ENCODE results near the gene BRAF.
"Not testable (repeated sequence)": the region's sequence is repeated elsewhere in the genome, so short reads cannot be mapped to it uniquely, and the experiment has no call there.

The BRAF gene

DNA sequence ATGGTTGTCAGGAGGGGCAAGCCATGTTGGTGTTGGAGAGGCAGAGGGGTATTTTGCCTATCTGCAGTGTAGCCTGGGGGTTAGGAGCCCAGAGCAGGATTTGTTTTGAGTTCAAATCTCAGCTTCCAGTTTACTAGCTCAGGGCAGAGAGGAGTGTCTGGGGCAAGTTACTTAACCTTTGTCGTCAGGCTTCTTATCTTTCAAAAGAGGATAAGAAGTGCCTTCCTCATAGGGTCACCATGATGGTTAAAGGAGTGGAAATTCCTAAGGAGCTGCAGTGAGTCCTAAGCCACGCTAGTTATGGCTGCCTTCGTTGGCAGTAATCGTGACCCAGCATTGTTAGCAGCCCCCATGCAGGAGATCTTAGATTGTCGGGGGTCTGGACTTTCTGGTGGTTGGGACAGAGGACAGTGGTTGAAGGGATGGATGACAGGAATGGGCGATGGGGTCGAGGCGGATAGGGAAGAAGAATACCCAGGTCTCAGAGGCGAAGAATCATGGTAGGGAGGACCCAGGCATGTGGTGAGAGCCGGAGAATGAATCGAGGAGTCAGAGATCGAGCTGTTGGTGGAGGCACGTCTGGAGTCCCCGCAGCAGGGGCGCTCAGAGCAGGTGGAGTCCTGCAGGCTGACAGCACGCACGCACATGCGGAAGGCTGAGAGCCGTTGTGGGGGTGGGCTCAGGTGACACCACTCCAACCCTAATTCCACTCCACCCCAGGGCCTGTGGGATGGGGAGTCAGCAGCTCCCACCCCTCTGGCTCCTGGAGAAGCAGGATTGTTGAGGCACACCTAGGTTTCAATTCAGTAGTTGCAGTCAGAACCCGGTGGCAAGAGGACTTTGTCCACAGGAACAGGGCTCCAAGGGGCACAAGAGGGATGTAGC is 240.4 kb downstream of the BRAF start:
- DNase-seq (ENCODE audit: low read depth in 4 of 4, low spot score in 1 of 4): no peak

DNA sequence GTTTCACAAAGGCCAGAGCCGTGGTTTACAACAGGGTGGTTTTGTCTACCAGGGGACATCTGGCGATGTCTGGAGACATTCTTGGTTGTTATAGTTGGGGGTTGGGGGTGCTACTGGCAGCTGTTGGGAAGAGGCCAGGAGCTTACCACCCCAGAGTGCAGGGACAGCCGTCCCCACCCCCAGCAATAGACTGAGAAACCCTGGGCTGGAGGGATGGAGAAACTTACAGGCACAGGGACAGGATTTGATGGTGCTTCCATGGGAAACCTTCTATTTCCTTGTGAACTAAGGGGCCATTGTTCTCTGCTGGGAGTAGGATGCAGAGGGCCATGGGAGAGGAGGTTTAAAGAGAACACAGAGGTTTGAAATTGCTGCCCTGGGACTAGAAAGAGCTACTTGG is 241.1 kb downstream of the BRAF start:
- no peak for DNase-seq (ENCODE audit: low read depth in 4 of 4, low spot score in 1 of 4)

DNA sequence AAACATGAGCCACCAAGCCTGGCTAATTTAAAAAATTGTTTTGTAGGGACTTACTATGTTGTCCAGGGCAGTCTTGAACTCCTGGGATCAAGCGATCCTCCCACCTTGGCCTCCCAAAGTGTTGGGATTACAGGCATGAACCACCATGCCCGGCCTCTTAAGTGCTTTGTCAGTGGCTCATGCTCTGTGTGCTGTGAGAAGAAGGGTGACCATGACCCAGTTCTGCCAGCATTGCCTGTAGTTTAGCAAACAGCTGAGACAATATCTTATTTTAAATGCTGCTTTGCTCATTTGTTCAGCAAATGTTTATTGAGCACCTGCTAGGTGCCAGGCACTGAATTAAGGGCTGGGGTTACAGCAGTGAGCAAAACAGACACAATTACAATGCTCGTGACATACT is 243.0 kb downstream of the BRAF start:
- DNase-seq (ENCODE audit: low read depth in 4 of 4, low spot score in 1 of 4): no peak

DNA sequence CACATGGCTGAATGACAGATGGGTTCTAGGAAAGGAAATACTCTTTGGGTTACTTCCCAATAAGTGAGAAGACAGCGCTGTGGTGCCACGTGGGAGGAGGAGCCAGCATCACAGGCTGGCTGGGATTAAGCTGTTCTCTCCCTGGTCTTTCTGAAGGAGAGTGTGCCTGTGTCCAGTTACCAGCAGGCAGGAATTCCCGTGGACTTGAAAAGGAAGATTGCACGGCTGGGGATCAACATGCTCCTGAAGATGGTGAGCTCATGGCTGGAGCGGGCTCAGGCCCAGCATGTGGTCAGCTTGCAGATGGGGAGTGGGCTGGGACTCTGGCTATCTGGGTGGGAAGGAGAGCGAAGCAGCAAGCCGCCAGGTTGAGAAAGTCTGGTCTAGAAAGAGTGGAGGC is 243.8 kb downstream of the BRAF start:
- DNase-seq (ENCODE audit: low read depth in 4 of 4, low spot score in 1 of 4): no peak

DNA sequence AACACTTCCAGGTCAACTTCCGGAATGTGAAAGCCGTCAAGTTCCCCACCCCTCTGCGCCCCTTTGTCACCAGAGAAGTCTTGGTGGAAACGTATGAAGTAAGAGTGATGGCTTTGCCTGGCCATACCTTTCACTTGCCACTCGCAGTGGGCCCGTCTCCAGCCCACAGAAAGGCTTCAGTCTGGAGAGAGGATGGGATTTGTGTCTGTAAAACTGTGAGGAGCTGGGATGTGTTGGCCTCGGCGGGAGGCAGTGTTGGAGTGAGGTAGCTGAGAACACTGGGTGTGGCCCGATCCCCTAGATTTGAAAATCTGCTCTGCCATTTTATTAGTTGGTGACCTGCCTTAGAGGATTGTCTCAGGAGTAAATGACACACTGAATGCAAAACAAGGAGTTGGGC is 245.5 kb downstream of the BRAF start:
- no peak for DNase-seq (ENCODE audit: low read depth in 4 of 4, low spot score in 1 of 4)

DNA sequence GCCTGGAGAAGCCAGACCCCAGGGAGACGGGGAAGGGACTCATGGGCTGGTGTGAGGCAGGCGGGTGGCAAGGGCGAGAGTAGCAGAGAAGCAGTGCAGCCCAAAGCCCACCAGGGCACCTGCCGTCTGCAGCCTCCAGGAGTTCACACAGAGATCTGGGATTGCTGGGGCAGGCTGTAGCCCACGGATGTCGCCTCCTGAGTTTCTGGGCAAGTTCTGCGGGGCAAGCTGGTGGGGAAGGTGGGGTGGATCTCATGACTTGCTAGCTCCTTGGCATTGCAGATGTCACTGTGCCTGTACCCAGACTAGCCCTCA is 246.0 kb downstream of the BRAF start:
- DNase-seq (ENCODE audit: low read depth in 4 of 4, low spot score in 1 of 4): no peak

DNA sequence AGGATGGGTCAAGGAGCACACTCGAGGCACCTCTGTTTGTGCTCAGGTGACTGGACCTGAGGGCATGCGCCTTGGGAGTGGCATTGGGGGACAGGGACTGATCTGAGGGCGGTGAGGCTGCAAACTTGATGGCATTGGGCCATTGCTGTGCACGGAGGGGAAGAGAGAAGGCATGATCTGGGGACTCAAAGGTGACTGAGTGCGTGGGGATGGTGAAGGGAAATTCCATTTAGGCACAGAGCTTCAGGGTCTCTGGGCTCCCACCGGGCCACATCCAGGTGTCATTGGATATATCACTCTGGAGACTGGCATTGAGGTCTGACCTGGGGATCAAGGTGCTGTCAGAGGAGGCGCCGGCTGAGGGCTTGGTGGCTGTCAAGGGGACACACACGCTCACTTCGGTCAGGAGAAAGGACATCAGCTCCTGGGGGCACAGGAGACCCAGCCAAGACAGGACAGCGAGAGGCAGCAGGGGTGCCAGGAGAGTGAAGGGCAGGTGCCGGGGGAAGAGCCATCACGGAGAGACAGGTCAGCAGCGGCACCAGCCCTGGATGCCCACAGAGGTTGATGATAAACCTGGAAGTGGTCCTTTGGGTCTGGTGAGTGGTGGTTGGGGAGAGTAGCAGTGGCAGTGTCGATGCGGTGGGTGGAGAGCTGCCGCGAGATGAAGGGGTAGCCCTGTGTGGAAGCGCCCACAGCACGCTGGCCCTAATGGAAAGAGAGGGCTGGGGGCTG is 246.5 kb downstream of the BRAF start:
- no peak for DNase-seq (ENCODE audit: low read depth in 4 of 4, low spot score in 1 of 4)

DNA sequence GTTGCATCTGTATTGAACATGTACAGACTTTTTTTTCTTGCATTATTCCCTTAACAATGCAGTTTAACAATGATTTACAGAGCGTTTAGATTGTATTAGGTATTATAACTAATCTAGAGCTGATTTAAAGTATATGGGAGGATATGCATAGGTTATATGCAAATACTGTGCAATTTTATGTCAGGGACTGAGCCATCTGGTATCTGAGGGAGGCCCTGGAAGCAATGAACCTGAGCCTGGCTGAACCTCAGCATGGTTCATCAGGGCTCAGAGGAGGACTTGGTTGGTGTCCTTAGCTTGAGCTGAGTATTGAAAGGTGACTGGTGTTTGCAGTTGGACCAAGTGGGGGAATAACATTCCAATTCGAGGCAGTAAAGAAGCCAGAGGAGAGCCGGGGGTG is 247.2 kb downstream of the BRAF start:
- no peak for DNase-seq (ENCODE audit: low read depth in 4 of 4, low spot score in 1 of 4)

DNA sequence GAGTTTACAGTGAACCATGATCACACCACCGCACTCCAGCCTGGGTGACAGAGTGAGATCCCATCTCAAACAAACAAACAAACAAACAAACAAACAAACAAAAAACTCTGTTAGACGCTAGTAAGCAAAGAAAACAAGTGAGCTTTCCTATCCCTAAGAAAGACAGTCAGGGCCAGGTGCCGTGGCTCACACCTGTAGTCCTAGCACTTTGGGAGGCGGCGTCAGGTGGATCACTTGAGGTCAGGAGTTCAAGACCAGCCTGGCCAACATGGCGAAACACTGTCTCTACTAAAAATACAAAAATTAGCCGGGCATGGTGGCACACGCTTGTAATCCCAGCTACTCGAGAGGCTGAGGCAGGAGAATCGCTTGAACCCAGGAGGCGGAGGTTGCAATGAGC is 247.8 kb downstream of the BRAF start:
- not testable (repeated sequence) for DNase-seq (ENCODE audit: low read depth in 4 of 4, low spot score in 1 of 4)

DNA sequence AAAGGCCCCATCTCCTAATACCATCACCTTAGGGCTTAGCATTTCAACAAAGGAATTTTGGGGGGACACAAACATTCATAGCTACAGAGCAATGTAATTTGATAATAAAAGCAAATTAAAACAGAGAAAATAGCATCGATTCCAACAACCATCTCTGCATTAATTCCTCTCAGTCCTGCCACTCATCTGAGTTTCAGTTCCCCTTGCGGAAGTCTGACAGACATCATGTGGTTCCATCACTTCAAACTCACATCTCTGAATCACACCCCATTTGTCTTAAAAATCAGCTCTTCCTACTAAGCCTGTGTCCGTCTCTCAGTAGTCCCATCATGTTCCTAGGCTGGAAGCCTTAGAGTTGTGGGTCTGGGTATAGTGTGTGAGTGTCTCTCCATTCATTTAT is 248.4 kb downstream of the BRAF start:
- DNase-seq (ENCODE audit: low read depth in 4 of 4, low spot score in 1 of 4): no peak

DNA sequence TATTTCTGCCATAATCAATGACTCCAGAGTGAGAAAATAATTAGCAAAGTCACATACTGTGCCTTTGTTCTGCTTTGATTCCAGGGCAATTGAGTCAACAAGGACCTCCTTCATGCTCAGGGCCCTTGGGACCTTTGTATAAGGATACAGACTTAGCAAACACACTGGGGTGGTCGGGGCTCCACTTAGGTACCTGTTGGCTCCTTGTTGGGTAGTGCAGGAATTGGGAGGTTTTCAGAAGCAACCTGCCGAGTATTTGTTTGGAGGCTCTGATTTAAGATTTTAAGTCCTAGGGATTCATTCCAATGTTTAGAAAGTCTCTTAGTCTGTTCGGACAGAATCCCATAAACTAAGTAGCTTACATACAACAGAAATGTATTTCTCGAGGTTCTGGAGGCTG is 249.0 kb downstream of the BRAF start:
- DNase-seq (ENCODE audit: low read depth in 4 of 4, low spot score in 1 of 4): no peak

DNA sequence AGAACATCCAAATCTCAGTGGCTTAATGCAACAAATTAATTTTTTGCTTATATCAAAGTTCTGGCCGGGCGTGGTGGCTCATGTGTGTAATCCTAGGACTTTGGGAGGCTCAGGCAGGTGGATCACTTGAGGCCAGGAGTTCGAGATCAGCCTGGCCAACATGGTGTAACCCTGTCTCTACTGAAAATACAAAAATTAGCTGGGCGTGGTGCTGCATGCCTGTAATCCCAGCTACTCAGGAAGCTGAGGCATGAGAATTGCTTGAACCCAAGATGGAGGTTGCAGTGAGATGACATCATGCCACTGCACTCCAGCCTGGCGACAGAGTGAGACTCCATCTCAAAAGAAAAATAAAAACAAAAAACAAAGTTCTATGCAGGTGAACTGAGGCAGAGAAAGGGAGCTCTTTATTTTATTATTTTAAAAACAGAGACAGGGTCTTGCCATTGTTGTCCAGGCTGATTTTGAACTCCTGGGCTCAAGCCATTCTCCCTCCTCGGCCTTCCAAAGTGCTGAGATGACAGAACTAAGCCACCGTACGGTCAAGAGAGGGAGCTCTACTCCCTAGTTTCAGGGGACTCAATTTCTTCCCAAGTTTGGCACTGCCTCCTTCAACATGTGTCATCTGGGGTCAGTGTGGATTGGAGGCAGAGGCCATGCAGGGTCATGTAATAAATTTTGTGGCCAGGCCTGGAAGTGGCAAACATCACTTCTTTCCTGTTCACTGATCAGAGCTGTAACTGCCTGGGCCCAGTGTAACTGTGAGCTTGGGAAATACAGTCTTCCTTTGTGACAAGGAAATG is 249.6 kb downstream of the BRAF start:
- no peak for DNase-seq (ENCODE audit: low read depth in 4 of 4, low spot score in 1 of 4)

DNA sequence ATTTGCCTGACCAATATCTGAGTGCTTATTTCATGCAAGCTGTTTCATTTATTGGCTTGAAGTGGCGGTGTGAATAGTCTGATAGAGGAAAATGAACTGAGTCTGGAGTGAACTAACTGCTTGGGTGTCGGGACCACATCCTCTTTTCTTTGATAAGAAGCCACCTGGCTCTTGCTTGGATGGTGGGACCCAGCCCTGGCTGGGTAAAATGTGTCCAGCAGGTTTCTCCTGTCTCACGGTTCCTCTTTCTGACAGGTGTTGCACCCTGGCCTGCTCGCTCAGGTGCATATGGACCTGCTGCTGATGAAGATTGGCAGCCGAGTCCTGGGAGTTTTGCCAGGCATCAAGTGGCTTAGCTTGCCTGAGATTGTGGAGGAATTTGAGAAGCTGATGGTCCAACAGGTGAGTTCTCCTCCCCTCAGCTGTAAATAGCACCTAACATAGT is 250.4 kb downstream of the BRAF start:
- no peak for DNase-seq (ENCODE audit: low read depth in 4 of 4, low spot score in 1 of 4)

DNA sequence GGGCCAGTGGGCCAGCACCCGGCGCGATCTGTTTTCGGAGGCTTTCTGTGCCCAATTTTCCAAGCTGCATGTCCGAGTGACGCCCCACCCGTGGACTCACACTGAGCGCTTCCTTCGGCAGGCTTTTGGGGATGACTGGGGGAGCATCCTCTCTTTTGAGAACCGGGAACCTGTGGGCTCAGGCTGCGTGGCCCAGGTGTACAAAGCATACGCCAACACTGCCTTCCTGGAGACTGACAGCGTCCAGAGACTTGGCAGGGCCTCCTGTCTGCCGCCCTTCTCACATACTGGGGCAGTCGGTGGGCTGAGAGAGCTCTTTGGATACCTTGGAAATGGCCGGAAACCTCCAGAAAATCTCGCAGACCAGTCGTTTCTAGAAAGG is 251.0 kb downstream of the BRAF start:
- no peak for DNase-seq (ENCODE audit: low read depth in 4 of 4, low spot score in 1 of 4)

DNA sequence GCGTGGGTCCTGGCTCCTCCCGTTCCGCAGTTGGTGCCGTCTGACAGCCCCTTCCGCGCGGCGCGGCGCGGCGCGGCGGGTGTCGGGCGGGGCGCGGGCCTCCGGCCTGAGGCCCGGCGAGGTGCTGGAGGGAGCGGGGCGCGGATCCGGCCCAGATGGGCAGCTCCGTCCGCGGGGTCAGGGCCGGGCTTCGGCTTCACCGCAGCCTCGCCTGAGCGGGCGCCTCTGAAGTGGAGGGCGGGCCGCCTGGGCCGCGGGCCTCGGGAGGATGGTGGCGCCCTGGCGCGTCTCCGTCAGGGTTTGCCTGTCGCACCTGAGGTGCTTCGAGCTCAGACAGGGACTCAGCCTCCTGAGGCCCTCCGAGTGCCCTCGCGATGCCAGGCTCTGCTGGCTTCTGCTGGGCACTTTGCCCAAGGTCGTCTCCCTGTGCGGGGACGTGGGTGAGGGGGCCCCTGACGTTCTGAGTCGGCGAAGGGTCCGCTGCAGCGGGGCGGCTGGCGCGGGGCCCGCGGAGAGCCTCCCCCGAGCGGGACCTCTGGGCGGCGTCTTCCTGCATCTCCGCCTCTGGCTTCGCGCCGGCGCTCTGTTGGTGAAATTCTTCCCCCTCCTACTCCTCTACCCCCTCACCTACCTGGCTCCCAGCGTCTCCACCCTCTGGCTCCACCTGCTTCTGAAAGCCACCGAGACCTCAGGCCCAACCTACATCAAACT is 251.5 kb downstream of the BRAF start:
- DNase-seq (ENCODE audit: low read depth in 4 of 4, low spot score in 1 of 4): peak; percentile 16 to 37 (median 30)

DNA sequence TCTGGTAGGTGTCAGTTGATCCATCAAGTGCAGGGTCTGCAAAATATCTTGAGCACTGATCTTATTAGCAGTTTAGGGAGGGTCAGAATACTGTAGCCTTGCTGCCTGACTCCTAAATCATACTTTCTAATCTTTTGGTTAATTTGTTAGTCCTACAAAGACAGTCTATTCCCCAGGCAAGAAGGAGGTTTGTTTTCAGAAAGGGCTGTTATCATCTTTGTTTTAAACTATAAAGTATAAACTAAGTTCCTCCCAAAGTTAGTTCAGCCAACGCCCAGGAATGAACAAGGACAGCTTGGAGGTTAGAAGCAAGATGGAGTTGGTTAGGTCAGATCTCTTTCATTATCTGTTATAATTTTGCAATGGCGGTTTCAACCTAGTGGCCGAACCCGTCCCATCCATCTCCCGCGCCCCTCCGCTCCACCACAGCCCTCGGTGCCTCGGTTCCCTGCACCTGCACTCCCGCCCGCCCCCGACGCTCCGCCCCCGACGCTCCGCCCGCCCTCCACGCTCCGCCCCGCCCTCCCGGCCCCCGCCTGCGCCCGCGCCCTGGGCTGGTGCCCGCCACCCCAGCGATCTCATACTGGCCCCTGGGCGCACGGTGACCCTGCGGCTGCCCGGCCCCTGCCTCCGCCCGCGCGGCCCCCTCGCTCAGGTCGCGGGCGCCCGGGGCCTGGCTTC is 252.2 kb downstream of the BRAF start, which contains the start of gene ADCK2:
Gene ADCK2 (plus strand): TSS at position 564 of the 681 bp plus-strand sequence. CDS start 386 bp downstream, outside the sequence.
- peak; percentile 13 to 61 (median 45) for DNase-seq (ENCODE audit: low read depth in 4 of 4, low spot score in 1 of 4)

DNA sequence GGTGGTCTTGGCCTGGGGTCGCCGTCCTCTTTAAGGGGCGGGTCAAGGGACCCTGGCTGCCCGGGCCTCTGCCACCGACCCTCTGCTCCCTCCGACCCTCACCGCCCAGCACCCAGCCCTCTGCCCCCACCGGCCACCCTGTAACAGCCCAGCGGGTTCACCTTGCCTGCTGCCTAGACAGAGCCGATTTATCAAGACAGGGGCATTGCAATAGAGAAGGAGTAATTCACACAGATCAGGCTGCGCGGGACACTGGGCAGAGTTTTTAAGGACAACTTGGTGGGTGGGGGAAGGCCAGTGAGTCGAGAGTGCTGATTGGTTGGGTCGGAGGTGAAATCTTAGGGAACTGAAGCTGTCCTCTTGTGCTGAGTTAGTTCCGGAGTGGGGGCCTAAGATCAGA is 252.8 kb downstream of the BRAF start:
- no peak for DNase-seq (ENCODE audit: low read depth in 4 of 4, low spot score in 1 of 4)

DNA sequence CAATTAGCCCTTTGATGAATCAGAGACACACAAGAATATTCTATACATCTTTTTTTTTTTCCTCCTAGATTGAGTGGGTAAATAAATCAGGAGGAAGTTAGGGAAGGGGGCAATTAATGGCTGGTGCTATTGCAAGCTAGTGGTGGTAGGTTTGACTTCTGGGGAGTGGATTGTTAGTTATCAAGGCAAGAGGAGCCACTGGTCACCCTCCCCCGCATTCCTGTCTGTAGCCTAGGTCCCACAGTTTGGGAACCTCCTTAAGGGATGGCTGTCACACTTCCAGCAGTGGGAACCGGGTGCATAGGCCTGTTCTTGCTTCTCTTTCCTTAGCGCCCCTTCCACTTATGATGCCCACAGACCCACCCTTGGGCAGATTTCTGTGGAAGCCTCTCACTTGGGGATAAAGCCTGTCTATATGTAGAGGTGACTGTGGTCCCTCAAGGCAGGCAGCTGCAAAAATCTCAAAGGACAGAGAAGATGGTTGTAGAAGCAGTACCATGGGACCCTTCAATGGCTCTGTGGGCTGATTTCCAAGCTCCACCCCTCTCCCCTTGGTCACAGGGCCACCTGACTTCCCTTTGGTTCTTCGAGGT is 254.3 kb downstream of the BRAF start:
- DNase-seq (ENCODE audit: low read depth in 4 of 4, low spot score in 1 of 4): no peak

DNA sequence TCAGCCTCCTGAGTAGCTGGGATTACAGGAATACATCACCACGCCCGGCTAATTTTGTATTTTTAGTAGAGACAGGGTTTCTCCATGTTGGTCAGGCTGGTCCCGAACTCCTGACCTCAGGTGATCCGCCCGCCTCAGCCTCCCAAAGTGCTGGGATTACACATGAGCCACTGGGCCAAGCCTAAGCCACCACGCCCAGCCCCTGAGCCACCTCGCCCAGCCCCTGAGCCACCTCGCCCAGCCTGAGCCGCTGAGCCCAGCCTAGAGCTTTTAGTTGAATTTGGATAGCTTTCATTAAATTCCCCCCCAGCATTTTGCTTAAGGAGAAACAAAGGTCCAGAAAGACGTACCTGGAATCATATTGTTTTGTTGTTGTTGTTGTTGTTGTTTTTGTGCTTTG is 254.9 kb downstream of the BRAF start:
- not testable (repeated sequence) for DNase-seq (ENCODE audit: low read depth in 4 of 4, low spot score in 1 of 4)

DNA sequence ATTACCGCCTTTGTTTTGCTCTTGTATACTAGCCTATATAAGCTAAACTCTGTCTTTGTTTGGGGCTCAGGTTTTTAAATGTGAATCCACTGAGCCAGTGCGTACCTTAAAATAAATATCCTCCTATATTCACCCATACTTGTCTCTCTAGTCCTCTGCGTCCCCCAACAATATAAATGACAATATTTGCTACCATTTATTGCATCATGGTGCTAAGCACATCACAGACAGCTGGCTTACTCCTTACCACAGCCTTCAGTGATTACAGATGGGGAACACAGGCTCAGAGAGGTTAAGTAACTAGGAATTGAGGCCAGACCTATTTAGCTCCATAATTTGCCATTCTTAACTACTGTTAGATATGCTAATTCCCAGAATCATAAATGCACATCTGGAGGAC is 255.4 kb downstream of the BRAF start:
- no peak for DNase-seq (ENCODE audit: low read depth in 4 of 4, low spot score in 1 of 4)
